H9 (cell line): Measurements from ENCODE around the gene ARID3A. TPM values are rescaled to one million over a fixed set of nuclear protein-coding genes. Genes with fewer than 3 reads are reported as not detected.

ENCODE experiments used
- DNase-seq: peaks from one replicate; pipeline ENCODE4 v3.0.0-alpha.2; 2017
- H2AFZ ChIP-seq: one replicate; pipeline ENCODE4 v1.6.1; 2013; ENCODE audit warnings: mild to moderate bottlenecking, low read length, control low read depth, moderate library complexity
- H2AK5ac ChIP-seq: 2 replicates; pipeline ENCODE4 v1.6.1; 2013; ENCODE audit warnings: low read length, control low read depth, mixed read lengths; ENCODE audit not compliant: insufficient read length
- H2BK120ac ChIP-seq: one replicate; pipeline ENCODE4 v1.6.1; 2013; ENCODE audit warnings: low read depth, mild to moderate bottlenecking, low read length, control low read depth, inconsistent platforms; ENCODE audit not compliant: poor library complexity, severe bottlenecking
- H2BK12ac ChIP-seq: 2 replicates; pipeline ENCODE4 v1.6.1; 2013; ENCODE audit warnings: low read length, control low read depth, mixed read lengths, low read depth; ENCODE audit not compliant: insufficient read length
- H2BK15ac ChIP-seq: 2 replicates; pipeline ENCODE4 v1.6.1; 2013; ENCODE audit warnings: low read depth, low read length, control low read depth
- H2BK20ac ChIP-seq: one replicate; pipeline ENCODE4 v1.6.1; 2013; ENCODE audit warnings: low read depth, mild to moderate bottlenecking, low read length, control low read depth, inconsistent platforms; ENCODE audit not compliant: poor library complexity, severe bottlenecking
- H2BK5ac ChIP-seq: 2 replicates; pipeline ENCODE4 v1.6.1; 2013; ENCODE audit warnings: low read length, control low read depth, mixed read lengths; ENCODE audit not compliant: insufficient read length
- H3K14ac ChIP-seq: 2 replicates; pipeline ENCODE4 v1.6.1; 2013; ENCODE audit warnings: low read length, control low read depth; ENCODE audit not compliant: insufficient read depth
- H3K18ac ChIP-seq: 2 replicates; pipeline ENCODE4 v1.6.1; 2013; ENCODE audit warnings: low read depth, mild to moderate bottlenecking, mixed read lengths, low read length, control low read depth; ENCODE audit not compliant: insufficient read length
- H3K23ac ChIP-seq: 2 replicates; pipeline ENCODE4 v1.6.1; 2013; ENCODE audit warnings: low read length, control low read depth, mixed read lengths, low read depth; ENCODE audit not compliant: insufficient read length
- H3K23me2 ChIP-seq: 2 replicates; pipeline ENCODE4 v1.6.1; 2013; ENCODE audit warnings: low read depth, mild to moderate bottlenecking, mixed read lengths, low read length, control low read depth; ENCODE audit not compliant: insufficient read length, poor library complexity, severe bottlenecking
- H3K27ac ChIP-seq: 2 replicates; pipeline ENCODE4 v1.5.1; 2013; ENCODE audit warnings: low read length, control low read depth, mixed read lengths, low read depth; ENCODE audit not compliant: insufficient read length
- H3K27me3 ChIP-seq: 2 replicates; pipeline ENCODE4 v1.6.1; 2013; ENCODE audit warnings: low read length, control low read depth, inconsistent platforms; ENCODE audit not compliant: insufficient read depth
- H3K4ac ChIP-seq: 2 replicates; pipeline ENCODE4 v1.6.1; 2013; ENCODE audit warnings: low read depth, mild to moderate bottlenecking, control low read depth, inconsistent platforms, low read length, moderate library complexity
- H3K4me1 ChIP-seq: 2 replicates; pipeline ENCODE4 v1.6.1; 2013; ENCODE audit warnings: low read length, control low read depth, inconsistent platforms; ENCODE audit not compliant: insufficient read depth
- H3K4me2 ChIP-seq: 2 replicates; pipeline ENCODE4 v1.6.1; 2013; ENCODE audit warnings: low read length, control low read depth, mixed read lengths; ENCODE audit not compliant: insufficient read length, insufficient read depth
- H3K56ac ChIP-seq: 2 replicates; pipeline ENCODE4 v1.6.1; 2013; ENCODE audit warnings: low read depth, mild to moderate bottlenecking, mixed read lengths, low read length, control low read depth; ENCODE audit not compliant: insufficient read length
- H3K79me1 ChIP-seq: 2 replicates; pipeline ENCODE4 v1.6.1; 2013; ENCODE audit warnings: low read depth, mild to moderate bottlenecking, moderate library complexity, low read length, control low read depth, inconsistent platforms; ENCODE audit not compliant: insufficient read depth, poor library complexity, severe bottlenecking
- H3K79me2 ChIP-seq: 2 replicates; pipeline ENCODE4 v1.6.1; 2013; ENCODE audit warnings: low read length, control low read depth, inconsistent platforms; ENCODE audit not compliant: insufficient read depth
- H3K9ac ChIP-seq: 2 replicates; pipeline ENCODE4 v1.6.1; 2013; ENCODE audit warnings: low read length, control low read depth, mixed read lengths; ENCODE audit not compliant: insufficient read length; ENCODE audit errors: extremely low read depth
- H3K9me3 ChIP-seq: one replicate; pipeline ENCODE4 v1.6.1; 2013; ENCODE audit warnings: low read depth, low read length, inconsistent platforms; ENCODE audit not compliant: control insufficient read depth
- H3T11ph ChIP-seq: one replicate; pipeline ENCODE4 v1.6.1; 2013; ENCODE audit warnings: mild to moderate bottlenecking, low read length, control low read depth, inconsistent platforms
- H4K20me1 ChIP-seq: one replicate; pipeline ENCODE4 v1.6.1; 2013; ENCODE audit not compliant: control insufficient read depth, insufficient read length, insufficient read depth
- H4K5ac ChIP-seq: 2 replicates; pipeline ENCODE4 v1.6.1; 2013; ENCODE audit warnings: low read depth, mild to moderate bottlenecking, mixed read lengths, low read length, control low read depth; ENCODE audit not compliant: insufficient read length
- H4K8ac ChIP-seq: replicated peaks from 2 replicates; pipeline ENCODE4 v1.6.1; 2013; ENCODE audit warnings: low read length, control low read depth, mixed read lengths, low read depth; ENCODE audit not compliant: insufficient read length
- H4K91ac ChIP-seq: 2 replicates; pipeline ENCODE4 v1.6.1; 2013; ENCODE audit warnings: low read depth, mild to moderate bottlenecking, moderate library complexity, mixed read lengths, low read length, control low read depth; ENCODE audit not compliant: insufficient read length
- H3K27ac Mint-ChIP-seq, 3 experiments: 2 replicates in 2 of 3; 3 replicates in 1 of 3; pipeline ENCODE4 v1.8.0; 2020 to 2021; ENCODE audit warnings: mixed read lengths in 3 of 3, mild to moderate bottlenecking in 1 of 3, moderate library complexity in 1 of 3
- H3K27me3 Mint-ChIP-seq: 2 replicates; pipeline ENCODE4 v1.8.0; 2021; ENCODE audit warnings: low read depth, mild to moderate bottlenecking, moderate library complexity, mixed read lengths
- H3K36me3 Mint-ChIP-seq, 3 experiments: 2 replicates in 2 of 3; 3 replicates in 1 of 3; pipeline ENCODE4 v1.8.0; 2020 to 2021; ENCODE audit warnings: low read depth in 3 of 3, mixed read lengths in 3 of 3; ENCODE audit not compliant: insufficient read depth in 1 of 3
- H3K4me1 Mint-ChIP-seq, 2 experiments: 2 replicates each; pipeline ENCODE4 v1.8.0; 2020; ENCODE audit warnings: mixed read lengths in 2 of 2
- H3K4me3 Mint-ChIP-seq, 2 experiments: 2 replicates in 1 of 2; 3 replicates in 1 of 2; pipeline ENCODE4 v1.8.0; 2020 to 2021; ENCODE audit warnings: mild to moderate bottlenecking in 2 of 2, mixed read lengths in 2 of 2, moderate library complexity in 1 of 2
- H3K9me3 Mint-ChIP-seq, 2 experiments: 2 replicates in 1 of 2; 3 replicates in 1 of 2; pipeline ENCODE4 v1.8.0; 2020; ENCODE audit warnings: mild to moderate bottlenecking in 2 of 2, mixed read lengths in 2 of 2, moderate library complexity in 1 of 2
- WGBS: extraction: QIAGEN DNeasy Blood & Tissue Kit; methylation state at CpG from one replicate; pipeline ENCODE4 v1.1.7; 2013; ENCODE audit warnings: missing lambda C conversion rate, low lambda C conversion rate, mixed read lengths; ENCODE audit not compliant: insufficient read length; ENCODE audit errors: extremely low coverage; 5-methylcytosine and 5-hydroxymethylcytosine counted together
- total RNA-seq: library from RNA; stranded (reverse); gene quantifications from 2 replicates; pipeline ENCODE4 v1.2.1, GENCODE V29; 2021
- TF ChIP-seq, protein P1 (sequence below): fragments of 200-600 bp; sonication (generic); conservative IDR thresholded peaks from 3 replicates; pipeline ENCODE4 v1.8.0; 2021; ENCODE audit warnings: antibody characterized with exemption, mild to moderate bottlenecking

ARID3A gene
- total RNA-seq, 1 experiment from 2014 or later, result 98.3 TPM

GRCh38 chr19:932648-933552, 7.1 kb downstream of the ARID3A start:
- no peak overlapping the region for H3K4me2 ChIP-seq
- no peak overlapping the region for H3K27ac ChIP-seq
- H3K4ac ChIP-seq, result no peak overlapping the region
- Mint-ChIP-seq H3K4me3 (peak overlapping the region in 1 of 2 experiments; percentile 25; a peak in 3 of 5 replicates), H3K36me3 (peaks cover 11 to 53% (median 38%) of the 10 kb centered on the region in 3 experiments), H3K4me1 (peaks cover 8 to 14% of the 10 kb centered on the region in 2 experiments; a peak in 3 of 4 replicates), H3K27ac (peak overlapping the region in 2 of 3 experiments; percentile 61 to 79; a peak in 2 of 7 replicates), H3K27me3 (no peaks in the 10 kb centered on the region), H3K9me3 (no peaks in the 10 kb centered on the region)
- no peak overlapping the region for H2BK15ac ChIP-seq
- no peaks in the 10 kb centered on the region for H4K20me1 ChIP-seq
- H3K56ac ChIP-seq, result no peak overlapping the region
- H3K79me1 ChIP-seq, result peaks cover 2% of the 10 kb centered on the region
- H2BK20ac ChIP-seq, result no peak overlapping the region
- H3K79me2 ChIP-seq, result peaks cover 3% of the 10 kb centered on the region; the same call in 1 of the 2 replicates
- no peak overlapping the region for H3T11ph ChIP-seq
- no peaks in the 10 kb centered on the region for H3K4me1 ChIP-seq
- no peak overlapping the region for H3K9ac ChIP-seq
- H2BK5ac ChIP-seq, result no peak overlapping the region
- H2AK5ac ChIP-seq, result no peak overlapping the region
- H2BK12ac ChIP-seq, result no peak overlapping the region
- H3K9me3 ChIP-seq, result no peaks in the 10 kb centered on the region
- no peak overlapping the region for H4K8ac ChIP-seq
- H3K18ac ChIP-seq, result no peak overlapping the region
- no peak overlapping the region; the same call in 1 of the 2 replicates for H3K14ac ChIP-seq
- H3K27me3 ChIP-seq, result no peaks in the 10 kb centered on the region
- TF ChIP-seq, protein P1, sequence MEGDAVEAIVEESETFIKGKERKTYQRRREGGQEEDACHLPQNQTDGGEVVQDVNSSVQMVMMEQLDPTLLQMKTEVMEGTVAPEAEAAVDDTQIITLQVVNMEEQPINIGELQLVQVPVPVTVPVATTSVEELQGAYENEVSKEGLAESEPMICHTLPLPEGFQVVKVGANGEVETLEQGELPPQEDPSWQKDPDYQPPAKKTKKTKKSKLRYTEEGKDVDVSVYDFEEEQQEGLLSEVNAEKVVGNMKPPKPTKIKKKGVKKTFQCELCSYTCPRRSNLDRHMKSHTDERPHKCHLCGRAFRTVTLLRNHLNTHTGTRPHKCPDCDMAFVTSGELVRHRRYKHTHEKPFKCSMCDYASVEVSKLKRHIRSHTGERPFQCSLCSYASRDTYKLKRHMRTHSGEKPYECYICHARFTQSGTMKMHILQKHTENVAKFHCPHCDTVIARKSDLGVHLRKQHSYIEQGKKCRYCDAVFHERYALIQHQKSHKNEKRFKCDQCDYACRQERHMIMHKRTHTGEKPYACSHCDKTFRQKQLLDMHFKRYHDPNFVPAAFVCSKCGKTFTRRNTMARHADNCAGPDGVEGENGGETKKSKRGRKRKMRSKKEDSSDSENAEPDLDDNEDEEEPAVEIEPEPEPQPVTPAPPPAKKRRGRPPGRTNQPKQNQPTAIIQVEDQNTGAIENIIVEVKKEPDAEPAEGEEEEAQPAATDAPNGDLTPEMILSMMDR, result no peak
- no peak overlapping the region for H3K23ac ChIP-seq
- no peak overlapping the region for H4K91ac ChIP-seq
- no peaks in the 10 kb centered on the region for H3K23me2 ChIP-seq
- WGBS, result no CpG with 5 or more reads among the region's 54 CpGs
- DNase-seq, result peak; percentile 76
- no peak overlapping the region for H4K5ac ChIP-seq
- H2BK120ac ChIP-seq, result no peak overlapping the region
- H2AFZ ChIP-seq, result no peak overlapping the region
